Neural crest cell (in vitro differentiated cells): ENCODE measurements around the gene XYLB. TPM values are rescaled to one million over a fixed set of nuclear protein-coding genes. Genes with fewer than 3 reads are reported as not detected.
"Not testable (repeated sequence)": the region's sequence is repeated elsewhere in the genome, so short reads cannot be mapped to it uniquely, and the experiment has no call there.

ENCODE experiments used
- DNase-seq: peaks from one replicate; pipeline ENCODE4 v3.0.0; 2021; ENCODE audit warnings: low read depth, mixed read lengths, low spot score
- H3K27ac Mint-ChIP-seq: one replicate; pipeline ENCODE4 v1.8.0; 2021; ENCODE audit warnings: mild to moderate bottlenecking, mixed read lengths; ENCODE audit not compliant: unreplicated experiment
- H3K27me3 Mint-ChIP-seq: 2 replicates; pipeline ENCODE4 v1.8.0; 2021; ENCODE audit warnings: low read depth, mild to moderate bottlenecking, mixed read lengths
- H3K36me3 Mint-ChIP-seq: 2 replicates; pipeline ENCODE4 v1.8.0; 2021; ENCODE audit warnings: low read depth, mild to moderate bottlenecking, mixed read lengths
- H3K4me1 Mint-ChIP-seq: 2 replicates; pipeline ENCODE4 v1.8.0; 2021; ENCODE audit warnings: mixed read lengths
- H3K4me3 Mint-ChIP-seq: one replicate; pipeline ENCODE4 v1.8.0; 2021; ENCODE audit warnings: mild to moderate bottlenecking, mixed read lengths
- H3K9me3 Mint-ChIP-seq: 2 replicates; pipeline ENCODE4 v1.8.0; 2021; ENCODE audit warnings: mixed read lengths
- total RNA-seq: library from RNA; stranded (reverse); gene quantifications from 2 replicates; pipeline ENCODE4 v1.2.1, GENCODE V29; 2021
- TF ChIP-seq, protein P1 (sequence below): fragments of 200-600 bp; sonication (generic); conservative IDR thresholded peaks from 2 replicates; pipeline ENCODE4 v1.5.0; 2021; ENCODE audit warnings: antibody characterized with exemption, mild to moderate bottlenecking

The XYLB gene
- total RNA-seq, 1 donor from 2014 or later, result 12.0 TPM

DNA sequence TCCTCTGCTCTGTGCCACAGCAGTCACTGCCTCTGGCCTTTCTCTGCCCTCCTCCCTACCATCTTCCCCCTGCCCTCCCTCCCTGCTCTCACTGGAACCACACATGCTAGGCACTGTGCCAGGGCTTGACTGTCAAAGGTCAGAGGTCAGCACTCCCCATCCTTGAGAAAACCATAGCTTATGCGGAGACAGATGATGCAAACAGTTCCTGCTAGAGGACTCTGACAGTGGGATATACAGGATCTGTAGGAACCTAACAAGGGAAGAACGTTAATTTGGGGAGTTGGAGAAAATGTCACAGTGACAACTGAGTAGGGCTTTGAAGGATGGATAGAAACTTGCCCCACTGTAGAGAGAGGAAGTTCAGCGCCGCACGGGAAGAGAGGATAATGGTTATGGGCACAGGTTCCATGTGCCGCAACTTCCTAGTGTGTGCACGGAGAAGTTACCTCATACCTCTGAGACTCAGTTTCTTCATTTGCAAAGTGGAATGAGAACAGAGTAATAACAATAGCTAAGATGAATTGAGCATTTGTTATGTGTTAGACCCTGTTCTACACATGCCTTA is 29.3 kb upstream of the XYLB start:
- TF ChIP-seq, protein P1, sequence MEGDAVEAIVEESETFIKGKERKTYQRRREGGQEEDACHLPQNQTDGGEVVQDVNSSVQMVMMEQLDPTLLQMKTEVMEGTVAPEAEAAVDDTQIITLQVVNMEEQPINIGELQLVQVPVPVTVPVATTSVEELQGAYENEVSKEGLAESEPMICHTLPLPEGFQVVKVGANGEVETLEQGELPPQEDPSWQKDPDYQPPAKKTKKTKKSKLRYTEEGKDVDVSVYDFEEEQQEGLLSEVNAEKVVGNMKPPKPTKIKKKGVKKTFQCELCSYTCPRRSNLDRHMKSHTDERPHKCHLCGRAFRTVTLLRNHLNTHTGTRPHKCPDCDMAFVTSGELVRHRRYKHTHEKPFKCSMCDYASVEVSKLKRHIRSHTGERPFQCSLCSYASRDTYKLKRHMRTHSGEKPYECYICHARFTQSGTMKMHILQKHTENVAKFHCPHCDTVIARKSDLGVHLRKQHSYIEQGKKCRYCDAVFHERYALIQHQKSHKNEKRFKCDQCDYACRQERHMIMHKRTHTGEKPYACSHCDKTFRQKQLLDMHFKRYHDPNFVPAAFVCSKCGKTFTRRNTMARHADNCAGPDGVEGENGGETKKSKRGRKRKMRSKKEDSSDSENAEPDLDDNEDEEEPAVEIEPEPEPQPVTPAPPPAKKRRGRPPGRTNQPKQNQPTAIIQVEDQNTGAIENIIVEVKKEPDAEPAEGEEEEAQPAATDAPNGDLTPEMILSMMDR, result no peak
- Mint-ChIP-seq H3K9me3 (no peaks in the 10 kb centered on the region), H3K4me1 (no peaks in the 10 kb centered on the region), H3K27me3 (no peaks in the 10 kb centered on the region), H3K27ac (no peak overlapping the region), H3K36me3 (no peaks in the 10 kb centered on the region), H3K4me3 (no peak overlapping the region)
- DNase-seq, result no peak

DNA sequence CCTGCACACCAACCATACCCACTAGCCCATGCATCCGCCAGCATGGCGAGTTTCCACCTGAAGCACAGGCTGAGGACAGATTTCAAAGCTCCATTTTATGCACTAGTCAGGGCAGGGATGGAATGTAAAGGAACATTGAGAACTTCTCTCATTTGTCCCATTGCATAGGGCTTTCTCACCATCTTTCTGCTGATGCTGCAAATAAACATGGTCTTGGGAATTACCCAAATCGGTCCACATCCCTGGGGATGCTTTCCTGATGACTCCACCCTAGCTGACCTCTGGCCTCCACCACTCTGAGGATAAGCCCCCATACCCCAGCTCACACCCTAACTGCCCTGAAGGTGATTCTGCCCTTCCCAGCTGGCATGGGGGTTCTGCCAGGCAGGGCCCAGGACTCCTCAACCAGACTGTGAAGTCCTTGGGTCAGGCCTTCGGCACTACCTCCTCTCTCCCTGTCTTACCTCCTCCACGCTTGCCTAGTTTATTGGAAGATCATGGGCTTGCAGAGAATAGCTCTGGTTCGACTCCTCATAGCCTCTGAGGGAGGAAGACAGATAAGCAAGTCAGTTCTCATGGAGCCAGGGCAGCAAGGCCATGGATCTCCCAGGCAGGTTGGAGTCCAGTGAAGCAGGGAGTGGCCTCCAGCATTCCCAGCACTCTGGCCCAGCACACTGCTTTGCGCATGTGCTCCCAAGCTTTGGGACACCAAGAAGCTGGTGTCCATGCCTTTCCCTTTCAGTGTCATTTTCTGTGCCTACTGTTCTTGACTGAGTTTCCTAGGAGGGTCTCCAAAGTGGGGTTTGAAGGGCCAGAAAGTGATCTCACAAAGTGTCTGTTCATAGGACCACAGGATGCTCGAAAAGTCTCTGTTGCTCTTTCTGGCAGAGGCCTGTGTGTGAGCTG is 27.6 kb upstream of the XYLB start:
- H3K9me3 Mint-ChIP-seq, result peaks cover 2% of the 10 kb centered on the region
- DNase-seq, result no peak
- no peaks in the 10 kb centered on the region for H3K4me1 Mint-ChIP-seq
- TF ChIP-seq, protein P1, result no peak
- peak overlapping the region; percentile 35 for H3K27ac Mint-ChIP-seq
- H3K4me3 Mint-ChIP-seq, result no peak overlapping the region
- H3K36me3 Mint-ChIP-seq, result no peaks in the 10 kb centered on the region
- peaks cover 3% of the 10 kb centered on the region for H3K27me3 Mint-ChIP-seq

DNA sequence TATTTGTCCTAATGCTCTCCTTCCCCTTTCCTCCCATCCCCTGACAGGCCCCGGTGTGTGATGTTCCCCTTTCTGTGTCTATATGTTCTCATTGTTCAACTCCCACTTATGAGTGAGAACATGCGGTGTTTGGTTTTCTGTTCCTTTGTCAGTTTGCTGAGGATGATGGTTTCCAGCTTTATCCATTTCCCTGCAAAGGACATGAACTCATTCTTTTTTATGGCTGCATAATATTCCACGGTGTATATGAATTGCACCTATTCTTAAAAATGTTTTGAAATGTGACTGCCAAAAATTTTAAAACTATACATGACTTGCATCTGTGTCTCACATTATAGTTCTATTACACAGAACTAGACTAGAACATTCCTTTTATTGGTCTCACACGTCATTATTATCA is 25.9 kb upstream of the XYLB start:
- not testable (repeated sequence) for DNase-seq, H3K27ac Mint-ChIP-seq, H3K4me3 Mint-ChIP-seq, H3K36me3 Mint-ChIP-seq, H3K4me1 Mint-ChIP-seq, H3K9me3 Mint-ChIP-seq, H3K27me3 Mint-ChIP-seq

DNA sequence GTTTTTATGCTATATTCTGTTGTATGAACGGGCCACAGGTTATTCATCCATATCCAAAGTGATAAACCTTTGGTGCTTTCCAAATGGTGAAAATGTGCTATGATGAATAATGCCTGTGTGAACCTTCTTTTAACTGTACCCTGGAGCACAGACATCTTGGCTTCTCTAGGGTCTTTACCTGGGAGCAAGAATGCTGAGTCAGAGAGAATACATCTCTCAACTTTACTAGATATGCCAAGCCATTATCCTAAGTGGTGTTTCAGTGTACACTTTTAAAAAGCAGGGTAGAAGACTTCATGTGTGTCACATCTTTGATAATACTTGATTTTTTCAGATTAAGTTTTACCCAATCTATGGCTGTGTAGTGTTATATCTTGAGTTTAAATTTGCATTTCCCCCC is 23.5 kb upstream of the XYLB start:
- no peak for DNase-seq
- Mint-ChIP-seq H3K36me3 (no peaks in the 10 kb centered on the region), H3K27me3 (peaks cover 6% of the 10 kb centered on the region), H3K4me1 (no peaks in the 10 kb centered on the region), H3K4me3 (no peak overlapping the region), H3K9me3 (peaks cover 11% of the 10 kb centered on the region), H3K27ac (no peak overlapping the region)
- TF ChIP-seq, protein P1, result no peak

DNA sequence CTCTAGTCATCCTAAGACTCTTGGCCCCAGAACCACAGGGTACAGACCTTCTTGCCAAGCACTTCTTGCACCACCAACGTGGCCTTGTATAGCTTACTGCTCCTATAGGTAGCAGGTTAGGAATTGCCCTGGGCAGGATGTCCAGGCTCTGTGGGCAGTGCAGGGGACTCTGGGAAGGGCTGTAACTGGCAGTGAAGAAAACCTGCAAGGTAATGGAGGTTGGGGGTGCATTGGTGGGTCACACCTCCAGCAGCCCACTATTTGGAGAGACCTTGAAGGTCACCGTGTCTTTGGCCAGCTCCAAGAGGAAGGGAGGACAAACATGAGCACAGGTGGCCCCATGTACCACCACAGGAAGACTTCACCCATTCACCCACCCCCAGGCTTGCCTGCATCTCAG is 21.3 kb upstream of the XYLB start:
- H3K4me1 Mint-ChIP-seq, result no peaks in the 10 kb centered on the region
- no peak overlapping the region for H3K27ac Mint-ChIP-seq
- H3K9me3 Mint-ChIP-seq, result peaks cover 14% of the 10 kb centered on the region
- DNase-seq, result no peak
- TF ChIP-seq, protein P1, result no peak
- H3K27me3 Mint-ChIP-seq, result peaks cover 6% of the 10 kb centered on the region
- H3K4me3 Mint-ChIP-seq, result no peak overlapping the region
- H3K36me3 Mint-ChIP-seq, result no peaks in the 10 kb centered on the region
